GM18508 (cell line): ENCODE results near the gene SAMD4B.

Experiments
- ATAC-seq: cut with Tn5 transposase; IDR thresholded peaks from one replicate; pipeline ENCODE4 v1.9.1; 2021; ENCODE audit warnings: moderate number of reproducible peaks; ENCODE audit not compliant: insufficient read depth, unreplicated experiment

SAMD4B gene

GRCh38 chr19:39416152-39417120, 74.2 kb downstream of the SAMD4B start:
- no peak for ATAC-seq

GRCh38 chr19:39417463-39418181, 75.4 kb downstream of the SAMD4B start:
- no peak for ATAC-seq

GRCh38 chr19:39419003-39419402, 76.8 kb downstream of the SAMD4B start:
- no peak for ATAC-seq

- no peak for ATAC-seq
Observed at GRCh38 chr19:39420769-39421168, 78.5 kb downstream of the SAMD4B start.

GRCh38 chr19:39422020-39422419, 79.8 kb downstream of the SAMD4B start:
- no peak for ATAC-seq

- ATAC-seq, result no peak
Observed at GRCh38 chr19:39423258-39424086, 81.3 kb downstream of the SAMD4B start.

- no peak for ATAC-seq
Observed at GRCh38 chr19:39424934-39425333, 82.7 kb downstream of the SAMD4B start.

GRCh38 chr19:39425744-39426143, 83.5 kb downstream of the SAMD4B start:
- ATAC-seq, result no peak

- ATAC-seq, result no peak
Observed at GRCh38 chr19:39426170-39426569, 83.9 kb downstream of the SAMD4B start.

GRCh38 chr19:39427707-39428106, 85.5 kb downstream of the SAMD4B start:
- ATAC-seq, result no peak

- no peak for ATAC-seq
Observed at GRCh38 chr19:39428283-39429112, 86.3 kb downstream of the SAMD4B start.

GRCh38 chr19:39430675-39431593, 88.7 kb downstream of the SAMD4B start:
- no peak for ATAC-seq

- ATAC-seq, result no peak
Observed at GRCh38 chr19:39432677-39433025, 90.4 kb downstream of the SAMD4B start.

- ATAC-seq, result no peak
Observed at GRCh38 chr19:39433480-39434079, 91.4 kb downstream of the SAMD4B start.

GRCh38 chr19:39434123-39435076, 92.2 kb downstream of the SAMD4B start:
- ATAC-seq, result no peak
